ENCODE measurements around the gene GCN1.

DNA sequence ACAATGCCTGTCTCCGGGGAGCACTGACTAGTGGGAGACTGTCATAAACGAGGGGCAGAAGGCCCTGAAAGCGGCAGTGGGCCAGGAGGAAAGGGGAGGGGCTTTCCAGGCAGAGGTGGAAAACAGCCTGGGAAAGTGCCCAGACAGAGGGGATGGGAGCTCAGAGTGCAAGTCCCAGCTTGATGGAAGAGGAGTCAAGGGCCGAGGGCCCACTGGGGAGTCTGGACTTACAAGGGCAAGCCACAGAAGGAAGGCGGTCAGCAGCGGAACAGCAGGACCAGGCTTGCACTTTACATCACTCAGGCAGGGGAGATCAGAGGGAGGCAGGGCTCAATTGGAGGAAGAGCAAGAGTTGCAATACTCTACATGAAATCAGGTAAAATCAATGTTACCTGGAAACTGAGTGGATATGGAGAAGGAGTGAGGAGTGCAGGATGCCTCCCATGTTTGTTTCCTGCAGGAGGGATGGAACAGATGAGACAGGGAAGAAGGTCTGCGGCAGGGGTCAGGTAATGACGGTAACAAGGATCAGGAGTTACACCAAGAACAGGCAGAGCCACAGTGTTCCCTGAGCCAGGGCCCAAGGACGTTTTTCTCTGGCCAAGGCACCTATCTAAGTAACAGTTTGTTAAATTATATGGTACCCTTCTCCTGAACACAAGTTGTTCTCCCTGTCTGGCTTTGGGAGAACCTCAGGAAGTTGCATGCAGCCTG lies 47.2 kb upstream of the GCN1 start:
- TF ChIP-seq, protein P1, sequence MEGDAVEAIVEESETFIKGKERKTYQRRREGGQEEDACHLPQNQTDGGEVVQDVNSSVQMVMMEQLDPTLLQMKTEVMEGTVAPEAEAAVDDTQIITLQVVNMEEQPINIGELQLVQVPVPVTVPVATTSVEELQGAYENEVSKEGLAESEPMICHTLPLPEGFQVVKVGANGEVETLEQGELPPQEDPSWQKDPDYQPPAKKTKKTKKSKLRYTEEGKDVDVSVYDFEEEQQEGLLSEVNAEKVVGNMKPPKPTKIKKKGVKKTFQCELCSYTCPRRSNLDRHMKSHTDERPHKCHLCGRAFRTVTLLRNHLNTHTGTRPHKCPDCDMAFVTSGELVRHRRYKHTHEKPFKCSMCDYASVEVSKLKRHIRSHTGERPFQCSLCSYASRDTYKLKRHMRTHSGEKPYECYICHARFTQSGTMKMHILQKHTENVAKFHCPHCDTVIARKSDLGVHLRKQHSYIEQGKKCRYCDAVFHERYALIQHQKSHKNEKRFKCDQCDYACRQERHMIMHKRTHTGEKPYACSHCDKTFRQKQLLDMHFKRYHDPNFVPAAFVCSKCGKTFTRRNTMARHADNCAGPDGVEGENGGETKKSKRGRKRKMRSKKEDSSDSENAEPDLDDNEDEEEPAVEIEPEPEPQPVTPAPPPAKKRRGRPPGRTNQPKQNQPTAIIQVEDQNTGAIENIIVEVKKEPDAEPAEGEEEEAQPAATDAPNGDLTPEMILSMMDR (IDR thresholded peaks at IDR 0.05; ENCODE audit: poor library complexity), result no peak
- TF ChIP-seq EZH2 (IDR thresholded peaks at IDR 0.05; ENCODE audit: borderline replicate concordance), result no peak
